Stimulated activated CD8-positive, alpha-beta memory T cell treated with anti-CD3 and anti-CD28 coated beads, Interleukin-7, amount 100 ng/mL, for 1 hour (primary cell): ENCODE measurements around the gene EXD3.

Source experiments
- DNase-seq, 2 donors: peaks; one replicate each; pipeline ENCODE4 v3.0.0-alpha.2; 2020; ENCODE audit warnings: low read depth in 2 of 2

The EXD3 gene

DNA sequence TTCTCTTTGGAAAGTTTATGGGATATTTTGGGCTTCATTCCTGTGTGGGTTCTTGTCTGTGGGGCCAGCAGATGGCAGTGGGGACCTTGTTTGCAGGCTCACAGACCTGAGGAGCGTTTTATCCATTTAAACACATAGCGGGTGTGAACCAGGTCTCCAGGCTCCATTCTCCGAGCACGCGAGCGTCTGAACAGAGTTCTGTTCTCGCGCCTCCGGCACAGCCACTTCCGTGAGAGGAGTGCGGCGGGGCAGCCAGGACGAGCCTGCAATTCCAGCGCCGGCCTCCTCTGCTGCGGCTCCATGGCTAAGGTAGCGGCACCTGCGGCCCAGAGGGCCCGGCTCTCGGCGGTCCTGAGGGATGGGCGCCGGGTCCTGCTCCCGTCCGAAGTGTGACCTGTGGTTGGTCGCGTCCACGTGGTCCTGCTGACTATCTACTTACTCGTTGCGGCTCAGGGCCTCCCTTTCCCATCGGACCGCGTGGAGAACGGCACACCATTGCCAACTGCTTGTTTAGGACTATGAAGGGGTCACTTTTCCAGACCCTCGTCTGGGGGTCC, 128.2 kb downstream of the EXD3 start:
- DNase-seq: no peak

DNA sequence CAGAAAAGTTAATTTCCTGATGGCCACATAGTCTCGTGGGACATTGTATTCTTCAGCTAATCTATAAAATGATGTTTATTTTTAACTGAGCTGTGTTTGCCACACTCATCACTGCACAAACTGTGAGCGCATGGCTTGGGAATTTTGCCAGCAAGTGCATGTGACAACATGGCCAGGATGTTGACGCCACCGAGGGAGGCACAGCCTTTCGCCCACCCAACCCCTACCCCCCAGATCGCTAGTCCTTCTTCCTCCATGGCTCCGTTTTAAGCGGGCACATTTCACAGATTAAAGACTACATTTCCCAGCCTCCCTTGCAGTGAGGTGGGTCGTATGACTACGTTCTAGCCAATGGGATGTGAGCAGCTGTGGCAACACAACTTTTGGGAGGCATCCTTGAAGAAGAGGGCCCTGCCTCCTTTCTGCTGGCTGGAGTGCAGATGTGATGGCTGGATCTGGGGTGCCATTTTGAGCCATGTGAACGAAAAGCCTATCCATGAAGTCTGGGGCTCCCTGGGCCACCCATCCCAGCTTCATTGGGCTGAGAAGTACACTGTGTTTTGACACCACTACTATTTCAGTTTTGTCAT, 128.8 kb downstream of the EXD3 start:
- DNase-seq: no peak

DNA sequence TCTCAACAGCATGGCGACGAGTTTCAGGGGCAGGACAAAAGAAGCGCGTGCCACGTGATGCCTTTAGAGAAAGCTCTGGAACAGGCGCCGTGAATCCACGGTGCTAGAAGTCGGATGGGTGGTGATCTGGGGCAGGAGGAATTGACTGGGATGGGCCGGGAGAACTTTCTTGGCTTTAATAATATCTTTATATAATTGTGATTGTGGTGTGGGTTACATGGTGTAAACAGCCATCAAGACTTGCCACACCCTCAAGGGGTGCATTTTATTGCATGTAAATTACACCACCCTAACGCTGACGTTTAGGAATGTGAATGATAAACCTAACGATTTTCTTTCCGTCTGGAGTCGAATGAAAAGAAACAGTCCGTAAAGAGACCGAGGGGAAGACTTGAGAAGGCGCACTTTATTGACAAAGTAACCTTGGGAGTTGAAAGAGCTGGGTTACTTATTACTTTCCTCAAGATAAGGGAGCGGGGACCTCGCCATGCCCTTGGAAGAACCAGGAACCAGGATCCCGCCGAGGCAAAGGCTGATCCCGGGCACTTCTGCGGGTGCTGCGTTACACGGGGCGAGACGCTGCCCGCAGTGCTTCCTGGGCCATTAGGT, 129.4 kb downstream of the EXD3 start:
- DNase-seq: no peak

DNA sequence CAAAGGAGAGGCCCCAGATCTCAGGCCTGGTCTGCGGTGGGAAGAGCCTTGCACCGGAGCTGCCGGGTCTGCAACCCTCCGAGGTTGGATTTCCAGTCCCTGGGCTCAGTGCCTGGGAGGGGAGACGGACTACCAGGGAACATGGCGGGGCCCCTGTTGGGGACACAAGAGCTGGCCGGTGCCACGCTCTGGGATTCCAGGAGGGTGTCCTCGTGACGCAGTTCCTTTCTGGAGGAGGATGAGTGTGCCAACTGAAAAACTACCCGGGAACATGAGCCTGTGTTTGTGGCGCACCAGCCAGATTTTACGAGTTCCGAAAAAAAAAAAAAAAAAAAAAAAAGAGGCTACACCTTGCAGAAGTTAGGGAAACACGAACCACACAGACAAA, 129.9 kb downstream of the EXD3 start:
- DNase-seq: no peak

DNA sequence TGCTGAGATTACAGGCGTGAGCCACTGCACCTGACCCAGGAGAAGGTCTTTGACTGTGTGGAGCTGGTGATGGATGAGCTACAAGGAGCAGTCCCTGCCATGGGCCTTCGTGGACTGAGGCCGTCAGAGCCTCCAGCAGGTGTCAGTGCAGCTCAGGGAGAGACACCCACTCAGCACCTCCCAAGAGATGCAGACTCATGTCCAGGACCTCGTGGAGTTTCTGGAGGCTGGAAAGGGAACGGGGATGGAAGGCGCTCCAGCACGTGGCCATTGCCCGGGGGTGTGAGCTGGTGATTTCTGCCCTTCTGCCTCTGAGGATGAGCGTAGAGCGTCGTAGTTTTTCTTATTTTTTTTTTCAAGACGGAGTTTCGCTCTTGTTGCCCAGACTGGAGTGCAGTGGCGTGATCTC, 136.0 kb downstream of the EXD3 start:
- no peak for DNase-seq

DNA sequence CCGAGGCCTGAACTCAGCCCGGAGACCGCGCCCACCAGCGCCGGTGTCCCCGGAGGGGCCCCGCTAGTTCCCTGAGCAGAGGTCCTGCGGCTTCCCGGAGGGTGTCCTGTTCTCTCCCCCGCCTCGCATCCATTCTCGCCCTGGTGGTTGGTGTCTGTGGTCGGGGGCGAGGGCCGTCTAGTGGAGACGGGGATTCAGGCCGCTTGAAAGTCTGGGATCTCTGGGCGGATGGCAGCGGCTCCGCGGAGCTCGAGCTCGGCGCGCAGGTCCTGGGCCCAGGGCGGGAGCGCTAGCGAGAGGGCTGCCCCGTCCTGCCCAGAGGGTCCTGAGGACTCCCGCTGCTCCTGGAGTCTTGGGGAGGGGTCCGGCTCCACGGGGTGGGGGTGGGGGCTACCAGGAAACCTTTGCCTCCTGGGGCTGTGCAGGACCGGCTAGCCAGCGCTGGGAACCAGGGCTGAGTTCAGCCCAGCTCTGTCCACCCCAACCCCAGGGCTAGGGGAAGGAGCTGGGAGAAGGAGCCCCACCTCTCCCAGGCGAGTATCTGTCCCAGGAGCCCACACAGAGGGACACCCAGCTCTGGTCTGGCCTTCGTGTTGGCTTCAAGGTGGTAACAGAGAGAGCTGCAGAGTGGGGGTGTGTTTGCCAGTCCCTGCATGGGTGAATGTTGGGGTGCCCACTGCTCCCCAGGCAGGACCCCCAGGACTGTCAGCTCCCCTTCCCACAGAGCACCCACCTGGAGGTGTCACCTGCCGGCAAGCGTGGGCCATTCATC, 141.4 kb downstream of the EXD3 start:
- no peak for DNase-seq

DNA sequence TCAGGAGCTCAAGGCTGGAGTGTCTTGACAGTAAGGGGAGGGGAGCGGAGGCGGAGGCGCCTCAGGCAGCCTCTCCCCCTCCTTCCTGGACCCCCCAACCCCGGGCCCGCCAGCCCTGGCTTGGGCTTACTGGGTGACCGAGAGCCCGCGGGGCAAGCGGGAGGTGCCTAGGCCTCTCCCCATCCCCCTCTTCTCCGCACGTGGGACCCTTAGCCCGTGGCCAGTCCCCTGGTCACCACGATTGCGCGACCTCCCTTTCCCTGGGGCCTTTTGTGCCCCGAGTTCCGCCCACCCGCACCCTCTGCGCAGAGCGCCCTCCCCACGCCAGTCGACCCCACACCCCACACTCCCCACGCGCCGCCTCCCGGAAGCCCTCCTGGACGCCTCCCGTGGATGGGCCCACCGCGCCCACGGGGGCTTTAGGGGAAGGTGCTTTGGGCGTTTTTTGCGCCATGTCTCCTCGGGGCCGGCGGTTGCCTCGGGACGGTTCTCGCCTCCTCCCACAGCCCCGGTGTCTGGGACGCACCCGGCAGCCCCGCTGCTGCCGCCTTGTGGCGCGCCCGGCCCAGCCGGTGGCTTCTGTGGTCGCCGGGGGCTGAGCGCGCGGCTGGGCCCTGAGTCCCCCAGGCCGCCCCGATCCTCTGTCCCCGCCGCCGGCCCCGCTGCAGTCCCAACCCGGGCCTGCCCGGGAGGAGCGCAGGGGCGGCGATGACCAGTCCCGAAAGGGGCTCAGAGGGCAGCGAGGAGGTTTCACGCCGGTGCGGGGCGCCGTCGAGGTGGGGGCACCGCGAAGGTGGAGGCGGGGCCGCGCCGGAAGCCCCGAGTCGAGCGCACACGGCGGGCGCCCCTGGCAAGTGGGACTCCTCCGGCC, 142.3 kb downstream of the EXD3 start:
- DNase-seq: no peak

DNA sequence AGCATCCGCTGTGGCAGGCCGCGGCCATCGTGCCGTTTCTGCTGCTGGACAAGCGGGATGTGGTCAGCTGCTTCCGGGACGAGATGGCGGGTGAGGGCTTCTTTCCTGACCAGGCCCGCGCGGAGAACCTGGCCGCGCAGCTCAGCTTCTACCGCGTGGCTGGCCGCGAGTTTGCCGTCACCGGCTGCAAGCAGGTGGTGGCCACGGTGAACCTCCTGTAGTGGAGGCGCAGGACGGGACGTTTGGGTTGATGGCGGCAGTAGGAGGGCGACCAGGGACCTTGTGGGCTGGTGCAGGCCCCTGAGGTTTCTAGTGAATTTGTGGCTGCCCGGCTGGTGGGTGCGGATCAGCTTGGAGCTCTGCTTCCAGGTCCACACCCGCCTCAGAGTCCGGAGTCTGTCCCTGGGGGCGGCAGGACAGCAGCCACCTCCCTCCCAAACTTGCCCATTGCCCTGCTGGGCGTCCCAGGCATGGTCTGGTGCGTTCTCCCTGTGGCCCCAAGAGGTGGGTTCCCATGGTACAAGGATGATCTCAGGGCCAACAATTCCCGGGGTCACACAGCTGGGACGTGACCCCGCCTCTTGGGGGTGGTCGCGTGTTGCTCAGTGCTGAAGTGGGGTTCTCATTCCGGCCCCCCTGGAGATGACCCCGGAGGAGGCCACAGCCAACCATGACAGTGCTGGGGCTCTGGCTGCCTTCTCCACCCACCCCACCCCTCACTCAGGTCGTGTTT, 143.1 kb downstream of the EXD3 start:
- no peak for DNase-seq

DNA sequence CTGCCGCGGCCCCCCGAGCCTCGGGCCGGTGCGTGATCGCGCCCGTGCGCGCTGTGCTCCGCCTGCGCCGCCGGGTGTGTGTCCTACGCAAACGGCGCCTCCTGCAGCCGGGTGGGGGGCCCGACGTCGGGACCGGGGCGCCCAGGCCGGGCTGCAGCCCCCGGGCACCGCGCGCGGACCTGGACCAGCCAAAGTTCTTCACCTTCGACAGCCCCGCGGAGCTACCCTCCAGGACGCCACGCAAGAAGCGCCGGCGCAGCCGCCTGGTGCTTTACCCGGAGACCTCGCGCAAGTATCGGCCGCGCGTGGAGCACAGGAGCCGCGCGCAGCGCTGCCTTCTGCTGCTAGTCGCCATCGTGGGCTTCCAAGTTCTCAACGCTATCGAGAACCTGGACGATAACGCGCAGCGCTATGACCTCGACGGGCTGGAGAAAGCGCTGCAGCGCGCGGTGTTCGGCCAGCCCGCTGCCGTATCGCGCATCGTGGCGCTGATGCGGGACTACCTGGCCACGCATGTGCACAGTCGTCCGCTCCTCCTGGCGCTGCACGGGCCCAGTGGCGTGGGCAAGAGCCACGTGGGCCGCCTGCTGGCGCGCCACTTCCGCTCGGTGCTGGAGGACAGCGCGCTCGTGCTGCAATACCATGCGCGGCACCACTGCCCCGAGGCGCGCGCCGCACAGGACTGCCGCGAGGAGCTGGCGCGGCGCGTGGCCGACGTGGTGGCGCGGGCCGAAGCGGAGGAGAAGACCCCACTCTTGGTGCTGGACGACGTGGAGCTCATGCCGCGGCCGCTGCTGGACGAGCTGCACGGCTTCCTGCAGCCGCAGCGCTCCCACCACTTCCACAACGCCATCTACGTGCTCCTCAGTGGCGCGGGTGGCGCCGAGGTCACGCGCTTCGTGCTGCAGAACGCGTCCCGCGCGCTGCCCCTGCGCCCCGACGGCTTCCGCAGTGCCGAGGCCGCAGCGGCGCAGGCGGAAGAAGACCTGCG, 143.9 kb downstream of the EXD3 start:
- no peak for DNase-seq

DNA sequence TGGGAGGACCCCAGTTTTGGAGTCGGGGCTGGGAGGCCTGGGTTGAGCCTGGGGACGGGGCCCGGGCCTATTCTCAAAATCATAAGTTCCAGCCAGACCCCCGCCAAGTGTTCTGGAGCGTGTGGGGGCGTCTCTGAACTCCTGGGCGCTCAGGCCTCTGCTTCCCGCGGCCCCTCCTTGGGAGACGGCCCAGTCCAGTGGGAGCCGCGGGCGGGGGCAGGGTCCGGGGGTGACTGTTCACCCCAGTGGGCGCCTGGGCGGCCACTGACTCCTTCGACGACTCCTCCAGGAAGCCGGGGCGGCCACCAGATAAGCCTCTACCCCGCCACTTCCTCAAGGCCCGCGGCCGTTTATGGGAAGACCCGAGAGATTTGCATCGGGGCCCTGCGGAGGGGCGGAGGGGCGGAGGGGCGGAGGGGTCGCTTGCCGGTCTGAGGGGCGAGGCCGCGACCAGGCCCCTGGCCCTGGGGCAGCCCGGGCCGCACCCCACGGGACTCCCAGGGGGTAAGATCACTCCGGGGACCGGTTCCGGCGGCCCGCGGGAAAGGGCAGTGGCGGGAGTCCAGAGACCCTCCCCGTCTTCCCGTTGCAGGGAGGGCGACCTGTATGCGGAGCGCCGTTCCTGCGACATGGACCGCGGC, 144.8 kb downstream of the EXD3 start:
- no peak for DNase-seq

DNA sequence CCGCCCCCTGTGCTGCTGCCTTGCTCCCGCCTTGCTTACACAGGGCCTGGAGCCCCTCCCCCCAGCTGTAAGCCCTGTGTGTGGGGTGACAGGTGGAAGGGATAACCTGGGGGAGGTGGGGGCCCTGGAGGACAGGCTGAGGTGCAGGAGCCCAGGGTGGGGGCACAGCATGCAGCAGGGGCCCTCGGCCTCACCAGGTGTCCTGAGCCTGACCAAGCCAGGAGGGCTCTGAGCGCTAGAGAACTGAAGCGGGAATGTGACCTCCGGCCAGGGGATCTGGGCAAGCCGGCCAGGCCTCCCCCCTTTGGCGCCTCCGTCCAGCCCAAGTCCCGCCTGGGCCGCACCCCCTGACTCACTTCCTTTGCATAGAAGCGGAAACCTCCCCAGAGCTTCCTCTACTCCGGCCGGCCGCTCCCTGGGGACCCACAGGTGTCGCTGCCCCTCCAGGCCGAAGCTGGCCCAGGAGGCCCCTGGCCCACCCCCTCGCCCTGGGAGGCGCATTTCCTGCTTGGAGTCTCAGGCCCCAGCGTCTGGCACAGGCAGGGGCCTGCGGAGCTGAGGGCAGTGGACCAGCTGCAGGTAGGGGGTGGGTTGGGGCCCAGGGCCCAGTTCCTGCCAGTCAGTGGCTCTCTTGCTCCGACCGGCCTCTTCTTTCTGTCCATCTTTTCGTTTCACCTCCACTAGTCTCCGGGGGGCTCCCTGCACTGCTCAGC, 145.5 kb downstream of the EXD3 start, which contains the start of gene TOR4A:
TSS of gene TOR4A (plus strand) at position 398 of the 713 bp plus-strand sequence. CDS start 964 bp downstream, outside the sequence.
- no peak for DNase-seq

DNA sequence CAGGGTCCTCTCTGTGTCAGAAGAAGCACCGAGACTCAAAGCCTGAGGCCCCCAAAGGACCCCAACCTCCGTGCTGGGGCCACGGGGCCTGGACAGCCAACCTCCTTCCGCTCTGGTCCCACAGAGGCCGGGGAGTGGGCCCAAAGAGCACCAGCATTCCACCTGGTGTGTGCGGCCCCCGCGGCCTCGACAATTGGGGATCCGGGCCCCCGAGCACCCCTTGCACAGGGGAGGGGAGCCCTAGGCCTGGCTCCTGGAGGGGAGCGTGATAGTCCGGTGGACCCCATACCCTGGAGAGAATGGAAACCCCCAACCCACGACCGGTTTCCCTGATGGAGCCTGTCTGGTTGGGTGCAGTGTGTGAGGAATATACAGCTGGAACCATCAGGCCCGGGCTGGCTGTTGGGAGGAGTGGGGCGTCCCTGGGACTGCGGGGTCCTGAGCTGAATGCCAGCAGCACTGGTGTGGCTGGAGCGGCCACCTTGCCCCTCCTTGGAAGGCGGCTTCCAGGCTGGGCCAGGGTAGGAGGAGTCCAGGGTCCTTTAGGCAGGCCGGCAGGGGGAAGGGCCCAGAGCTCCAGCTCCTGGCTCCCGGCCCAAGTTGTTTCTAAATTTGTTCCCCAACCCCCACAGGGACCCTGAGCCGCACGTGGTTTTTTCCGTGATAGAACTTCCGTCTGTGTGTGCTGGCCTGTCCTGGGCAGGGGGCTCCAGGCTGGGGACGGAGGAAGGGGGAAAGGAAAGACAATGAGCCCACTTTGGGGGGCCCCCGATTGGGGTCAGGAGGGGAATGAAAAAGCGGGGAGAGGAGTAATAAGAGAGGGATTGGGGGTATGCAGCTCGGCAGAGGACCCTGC, 146.3 kb downstream of the EXD3 start:
- DNase-seq: no peak

DNA sequence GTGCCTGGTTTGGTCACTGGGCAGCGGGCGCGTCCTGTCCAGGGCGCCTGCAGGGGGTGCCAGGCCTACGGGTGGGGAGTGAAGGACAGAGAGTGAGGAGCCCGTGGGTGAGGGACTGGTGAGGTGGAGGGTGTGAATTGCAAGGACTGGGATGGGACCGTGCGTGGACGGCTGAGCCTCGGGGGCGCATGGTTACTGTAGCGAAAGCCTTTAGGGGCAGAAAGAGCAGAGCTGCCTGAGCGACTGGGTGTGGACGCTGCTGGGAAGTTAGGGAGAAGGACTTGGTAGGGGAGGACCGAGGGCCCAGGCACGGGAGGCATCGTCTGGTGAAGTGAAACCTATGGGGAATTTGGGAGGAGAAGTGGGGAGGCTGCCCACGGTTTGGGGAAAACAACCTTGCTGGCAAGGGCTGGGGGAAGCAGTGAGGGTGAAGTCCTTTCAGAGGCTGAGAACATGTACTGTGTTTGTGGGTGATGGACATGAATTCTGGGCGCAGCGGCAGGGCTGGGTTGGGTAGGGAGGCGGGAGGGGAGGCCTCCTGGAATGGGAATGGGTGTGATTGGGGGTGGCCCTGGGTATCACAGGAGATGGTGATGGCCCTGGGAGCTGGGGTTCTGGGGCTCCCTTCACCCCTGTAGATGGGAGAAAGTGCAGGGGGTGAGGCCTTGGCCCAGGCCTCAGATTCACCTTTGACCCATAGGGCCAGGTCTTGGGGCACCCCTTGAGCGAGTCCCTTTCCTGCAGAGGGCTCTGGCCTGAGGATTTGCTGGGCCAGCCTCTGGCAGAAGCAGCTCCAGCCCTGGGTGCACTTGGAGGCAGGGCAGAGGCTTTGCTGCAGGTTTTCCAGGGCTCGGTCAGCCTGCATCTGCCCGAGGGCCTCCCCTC, 147.1 kb downstream of the EXD3 start:
- no peak for DNase-seq

DNA sequence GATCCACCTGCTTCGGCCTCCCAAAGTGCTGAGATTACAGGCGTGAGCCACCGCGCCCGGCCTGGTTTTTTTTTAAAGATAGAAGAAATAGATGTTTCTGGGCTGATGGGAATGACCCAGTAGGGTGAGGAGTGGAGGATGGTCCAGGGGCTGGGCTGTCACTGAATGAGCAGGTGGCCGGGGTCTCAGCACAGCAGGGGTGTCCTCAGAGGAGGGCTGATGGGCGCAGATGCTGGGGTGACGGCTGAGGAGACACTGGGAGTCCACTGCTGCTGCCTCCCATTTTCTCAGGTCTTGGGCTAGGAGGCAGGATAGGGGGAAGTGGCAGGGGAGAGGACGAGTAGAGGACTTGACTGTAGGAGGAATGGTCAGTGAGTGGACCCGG, 147.8 kb downstream of the EXD3 start:
- no peak for DNase-seq

DNA sequence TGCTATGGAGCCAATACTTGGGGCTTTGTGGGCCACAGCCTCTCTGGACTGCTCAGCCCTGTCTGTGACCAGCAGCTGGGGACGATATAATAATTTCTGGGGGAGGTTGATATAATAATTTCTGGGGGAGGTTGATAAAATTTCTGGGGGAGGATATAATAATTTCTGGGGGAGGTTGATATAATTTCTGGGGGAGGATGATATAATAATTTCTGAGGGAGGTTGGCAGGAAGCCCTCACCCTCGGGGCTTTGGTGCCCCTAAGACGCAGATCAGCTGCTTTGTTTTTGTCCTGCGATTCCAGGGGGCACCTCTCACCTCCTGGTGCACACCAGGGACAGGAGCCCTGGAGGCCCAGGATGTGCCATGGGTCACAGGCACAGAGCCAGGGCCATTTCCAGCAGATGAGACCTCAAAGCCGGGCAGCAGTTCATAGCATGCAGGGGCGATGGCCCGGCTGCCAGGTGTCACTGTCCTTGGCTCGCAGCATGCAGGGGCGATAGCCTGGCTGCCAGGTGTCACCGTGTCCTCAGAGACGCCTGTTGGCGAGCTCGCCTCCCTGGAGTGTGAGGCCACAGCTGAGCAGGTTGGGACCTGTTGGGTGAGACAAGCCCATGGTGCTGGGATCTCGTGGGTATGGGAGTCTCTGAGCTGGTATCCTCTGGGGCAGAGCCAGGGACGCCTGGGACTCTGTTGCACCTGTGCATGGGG, 149.2 kb downstream of the EXD3 start:
- no peak for DNase-seq

DNA sequence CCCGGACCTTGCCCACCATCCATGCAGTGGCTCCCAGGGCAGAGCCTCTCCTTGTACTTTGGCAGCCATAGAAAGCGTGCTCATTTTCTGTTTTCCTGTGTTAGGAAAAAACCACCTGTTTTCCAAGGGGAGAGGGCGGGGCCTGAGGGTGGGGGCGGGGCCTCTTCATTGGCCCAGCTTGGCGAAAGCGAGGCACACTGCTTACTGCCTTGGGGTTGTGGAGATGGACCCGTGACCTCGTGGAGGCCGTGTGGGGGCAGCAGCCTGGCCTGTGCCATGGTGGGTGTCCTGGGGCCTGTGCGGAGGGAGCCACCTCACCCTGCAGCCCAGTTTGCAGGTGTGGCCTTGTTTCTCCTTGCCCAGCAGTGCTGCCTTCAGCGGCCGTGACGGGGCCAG, 149.9 kb downstream of the EXD3 start:
- DNase-seq: no peak
